OCI-LY7 (cell line): ENCODE data around the gene TFAP2E. TPM values are rescaled to one million over a fixed set of nuclear protein-coding genes. Genes with fewer than 3 reads are reported as not detected.

Experiments used
- BruUV-seq: library from RNA; stranded (reverse); fragments of 400-500 nt; replicated peaks from 2 replicates; lab custom pipeline; 2021; lab: Mats Ljungman, UMichigan
- CTCF ChIA-PET: fragments of 300-600 bp; sonication (Branson Sonifier 250); formaldehyde crosslinking; loops from one replicate; lab custom pipeline; 2022; ENCODE audit warnings: antibody characterized with exemption; ENCODE audit not compliant: unreplicated experiment; lab: Charles Lee
- POLR2A ChIA-PET: fragments of 300-600 bp; sonication (Branson Sonifier 250); formaldehyde crosslinking; loops from one replicate; lab custom pipeline; 2022; ENCODE audit warnings: antibody characterized with exemption; lab: Charles Lee
- DNase-seq: peaks from one replicate; pipeline ENCODE4 v3.0.0-alpha.2; 2015; ENCODE audit warnings: low spot score
- H2AFZ ChIP-seq: fragments of 200-600 bp; sonication (generic), shearing (Covaris generic); 2 replicates; pipeline ENCODE4 v1.6.1; 2014; ENCODE audit warnings: mild to moderate bottlenecking, antibody characterized with exemption, low read length, moderate library complexity
- H3K27ac ChIP-seq: fragments of 200-600 bp; sonication (generic); 2 replicates; pipeline ENCODE4 v1.5.1; 2014; ENCODE audit warnings: mixed run types, low read depth, mild to moderate bottlenecking, moderate library complexity, low read length, inconsistent platforms; ENCODE audit not compliant: poor library complexity, severe bottlenecking
- H3K36me3 ChIP-seq: fragments of 200-600 bp; sonication (generic); 2 replicates; pipeline ENCODE4 v1.6.1; 2014; ENCODE audit warnings: mild to moderate bottlenecking, antibody characterized with exemption, low read length, moderate library complexity, mixed read lengths; ENCODE audit not compliant: insufficient read depth
- H3K4me1 ChIP-seq: fragments of 200-600 bp; sonication (generic); 2 replicates; pipeline ENCODE4 v1.5.1; 2014; ENCODE audit warnings: mild to moderate bottlenecking, low read length; ENCODE audit not compliant: insufficient read depth, poor library complexity, severe bottlenecking
- H3K4me2 ChIP-seq: fragments of 200-600 bp; sonication (generic); 2 replicates; pipeline ENCODE4 v1.6.1; 2014; ENCODE audit warnings: mild to moderate bottlenecking, low read length
- H3K4me3 ChIP-seq: fragments of 200-600 bp; sonication (generic); 2 replicates; pipeline ENCODE4 v1.5.1; 2014; ENCODE audit warnings: mild to moderate bottlenecking, low read depth, low read length; ENCODE audit not compliant: poor library complexity, severe bottlenecking
- H3K79me2 ChIP-seq: fragments of 200-600 bp; sonication (generic); 2 replicates; pipeline ENCODE4 v1.6.1; 2016; ENCODE audit warnings: low read depth, mild to moderate bottlenecking, low read length, moderate library complexity, mixed read lengths; ENCODE audit not compliant: insufficient read depth
- H3K9me2 ChIP-seq: fragments of 200-600 bp; sonication (generic); 2 replicates; pipeline ENCODE4 v1.6.1; 2016; ENCODE audit warnings: mild to moderate bottlenecking, low read length, mixed read lengths; ENCODE audit not compliant: insufficient read depth
- H3K9me3 ChIP-seq: fragments of 200-600 bp; sonication (generic); 2 replicates; pipeline ENCODE4 v1.6.1; 2014; ENCODE audit warnings: mild to moderate bottlenecking, mixed run types, low read length, mixed read lengths
- H4K20me1 ChIP-seq: fragments of 200-600 bp; sonication (generic); 2 replicates; pipeline ENCODE4 v1.6.1; 2014; ENCODE audit warnings: mild to moderate bottlenecking, antibody characterized with exemption, low read length, moderate library complexity, mixed read lengths; ENCODE audit not compliant: insufficient read depth
- CTCF ChIP-seq: fragments of 200-600 bp; sonication (generic); conservative IDR thresholded peaks from 2 replicates; pipeline ENCODE4 v1.5.1; 2014; ENCODE audit warnings: mild to moderate bottlenecking, antibody characterized with exemption, low read length, moderate library complexity, mixed read lengths
- EZH2phosphoT487 ChIP-seq: fragments of 200-600 bp; sonication (generic); IDR thresholded peaks from 2 replicates; pipeline ENCODE4 v1.6.1; 2018; ENCODE audit warnings: low read depth, borderline replicate concordance, mild to moderate bottlenecking, mixed run types, antibody characterized with exemption, low read length, moderate library complexity, mixed read lengths
- intact Hi-C: fragments of 100-400 bp; cut with micrococcal nuclease; formaldehyde crosslinking; loops from one replicate; pipeline ENCODE4 v1.10.0; 2022; ENCODE audit not compliant: unreplicated experiment
- total RNA-seq, 2 experiments: library from RNA; depleted of rRNA in 1 of 2; stranded (reverse); fragments of >200 nt in 1 of 2; shearing (Covaris generic) in 1 of 2; gene quantifications; 2 replicates each; pipeline ENCODE4 v1.2.3, GENCODE V29; 2014 to 2022

The TFAP2E gene
- total RNA-seq, 2 experiments from 2014 or later = 1.1 to 1.2 TPM

- Histone ChIP-seq H3K4me2 (no peak overlapping the region), H3K4me3 (no peak overlapping the region), H3K79me2 (no peaks in the 10 kb centered on the region), H3K36me3 (peaks cover 14% of the 10 kb centered on the region; the same call in 1 of the 2 replicates), H3K9me3 (no peaks in the 10 kb centered on the region), H3K27ac (no peak overlapping the region), H4K20me1 (no peaks in the 10 kb centered on the region; the same call in 1 of the 2 replicates), H3K4me1 (no peaks in the 10 kb centered on the region), H2AFZ (no peak overlapping the region), H3K9me2 (no peaks in the 10 kb centered on the region)
- intact Hi-C loops = loop anchor here (1.0 to 5.0 kb wide), 2 partner anchors 114 to 363 kb away; no protein-coding TSS in a partner anchor
- no TSS peak for BruUV-seq
- TF ChIP-seq CTCF (peak; percentile 53), EZH2phosphoT487 (no peak)
- no peak for DNase-seq
- ChIA-PET CTCF (interaction anchor here (0.9 to 2.2 kb wide), 4 partner anchors 9 to 150 kb away, joined by 3 to 17 read pairs (median 4); no protein-coding TSS in a partner anchor), POLR2A (interaction anchor here (1.3 kb wide), 1 partner anchor 115 kb away, joined by 6 read pairs; no protein-coding TSS in a partner anchor)
Observed at GRCh38 chr1:35564884-35565741, 8.0 kb upstream of the TFAP2E start.

DNA sequence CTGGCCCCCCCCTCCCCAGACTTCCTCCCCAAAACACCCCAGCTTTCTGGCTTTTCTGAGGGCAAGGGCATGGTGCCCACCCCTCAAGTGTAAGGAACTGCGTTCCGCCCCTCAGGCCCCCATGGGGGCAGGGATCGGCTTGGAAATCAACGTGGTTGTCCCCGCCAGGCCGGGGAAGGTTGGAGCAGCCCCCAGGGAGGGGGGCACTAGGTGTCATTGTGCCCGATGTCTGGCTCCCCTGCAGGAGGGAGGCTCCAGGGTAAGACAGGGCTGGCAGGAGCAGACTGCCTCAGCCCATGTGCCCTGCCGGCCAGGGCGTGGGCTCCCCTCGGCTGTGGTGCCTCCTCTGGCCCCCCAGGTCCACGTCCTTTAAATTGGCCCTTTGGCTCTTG, 7.4 kb upstream of the TFAP2E start:
- CTCF ChIA-PET = interaction anchor here (2.2 kb wide), 1 partner anchor 115 kb away, joined by 17 read pairs; no protein-coding TSS in a partner anchor
- H3K27ac ChIP-seq = no peak overlapping the region
- no peak overlapping the region for H2AFZ ChIP-seq
- H3K4me2 ChIP-seq = no peak overlapping the region
- intact Hi-C loops = loop anchor here (5.0 kb wide), 1 partner anchor 363 kb away; no protein-coding TSS in a partner anchor
- no peaks in the 10 kb centered on the region; the same call in 1 of the 2 replicates for H4K20me1 ChIP-seq
- no peak overlapping the region for H3K4me3 ChIP-seq
- TF ChIP-seq CTCF (no peak), EZH2phosphoT487 (no peak)
- no TSS peak for BruUV-seq
- POLR2A ChIA-PET = interaction anchor here (1.3 kb wide), 1 partner anchor 115 kb away, joined by 6 read pairs; no protein-coding TSS in a partner anchor
- H3K79me2 ChIP-seq = no peaks in the 10 kb centered on the region
- no peaks in the 10 kb centered on the region for H3K4me1 ChIP-seq
- H3K36me3 ChIP-seq = peaks cover 14% of the 10 kb centered on the region; the same call in 1 of the 2 replicates
- H3K9me2 ChIP-seq = no peaks in the 10 kb centered on the region
- no peak for DNase-seq
- H3K9me3 ChIP-seq = no peaks in the 10 kb centered on the region
